Activated CD8-positive, alpha-beta memory T cell treated with anti-CD3 and anti-CD28 coated beads for 24 hours (primary cell): ENCODE results near the gene PRIM2.
"Not testable (repeated sequence)": the region's sequence is repeated elsewhere in the genome, so short reads cannot be mapped to it uniquely, and the experiment has no call there.

Experiments used
- DNase-seq: peaks from one replicate; pipeline ENCODE4 v3.0.0-alpha.2; 2020

The PRIM2 gene

DNA sequence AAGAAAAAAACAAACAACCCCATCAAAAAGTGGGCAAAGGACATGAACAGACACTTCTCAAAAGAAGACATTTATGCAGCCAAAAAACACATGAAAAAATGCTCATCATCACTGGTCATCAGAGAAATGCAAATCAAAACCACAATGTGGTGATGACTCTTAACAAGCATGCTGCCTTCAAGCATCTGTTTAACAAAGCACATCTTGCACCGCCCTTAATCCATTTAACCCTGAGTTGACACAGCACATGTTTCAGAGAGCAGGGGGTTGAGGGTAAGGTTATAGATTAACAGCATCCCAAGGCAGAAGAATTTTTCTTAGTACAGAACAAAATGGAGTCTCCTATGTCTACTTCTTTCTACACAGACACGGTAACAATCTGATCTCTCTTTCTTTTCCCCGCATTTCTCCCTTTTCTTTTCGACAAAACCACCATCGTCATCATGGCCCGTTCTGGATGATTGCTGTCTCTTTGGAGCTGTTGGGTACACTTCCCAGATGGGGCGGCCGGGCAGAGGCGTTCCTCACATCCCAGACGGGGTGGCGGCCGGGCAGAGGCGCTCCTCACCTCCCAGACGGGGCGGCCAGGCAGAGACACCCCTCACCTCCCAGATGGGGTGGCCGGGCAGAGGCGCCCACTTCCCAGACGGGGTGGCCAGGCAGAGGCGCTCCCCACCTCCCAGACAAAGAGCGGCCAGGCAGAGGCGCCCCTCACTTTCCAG is 7.2 kb upstream of the PRIM2 start:
- DNase-seq, result not testable (repeated sequence)

DNA sequence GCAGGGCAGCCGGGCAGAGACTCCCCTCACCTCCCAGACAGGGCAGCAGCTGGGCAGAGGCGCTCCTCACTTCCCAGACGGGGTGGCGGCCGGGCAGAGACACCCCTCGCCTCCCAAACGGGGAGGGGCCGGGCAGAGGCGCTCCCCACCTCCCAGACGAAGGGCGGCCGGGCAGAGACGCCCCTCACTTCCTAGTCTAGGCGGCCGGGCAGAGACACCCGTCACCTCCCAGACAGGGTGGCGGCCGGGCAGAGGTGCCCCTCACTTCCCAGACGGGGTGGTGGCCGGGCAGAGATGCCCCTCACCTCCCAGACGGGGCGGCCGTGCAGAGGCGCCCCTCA is 6.6 kb upstream of the PRIM2 start:
- DNase-seq, result no peak

DNA sequence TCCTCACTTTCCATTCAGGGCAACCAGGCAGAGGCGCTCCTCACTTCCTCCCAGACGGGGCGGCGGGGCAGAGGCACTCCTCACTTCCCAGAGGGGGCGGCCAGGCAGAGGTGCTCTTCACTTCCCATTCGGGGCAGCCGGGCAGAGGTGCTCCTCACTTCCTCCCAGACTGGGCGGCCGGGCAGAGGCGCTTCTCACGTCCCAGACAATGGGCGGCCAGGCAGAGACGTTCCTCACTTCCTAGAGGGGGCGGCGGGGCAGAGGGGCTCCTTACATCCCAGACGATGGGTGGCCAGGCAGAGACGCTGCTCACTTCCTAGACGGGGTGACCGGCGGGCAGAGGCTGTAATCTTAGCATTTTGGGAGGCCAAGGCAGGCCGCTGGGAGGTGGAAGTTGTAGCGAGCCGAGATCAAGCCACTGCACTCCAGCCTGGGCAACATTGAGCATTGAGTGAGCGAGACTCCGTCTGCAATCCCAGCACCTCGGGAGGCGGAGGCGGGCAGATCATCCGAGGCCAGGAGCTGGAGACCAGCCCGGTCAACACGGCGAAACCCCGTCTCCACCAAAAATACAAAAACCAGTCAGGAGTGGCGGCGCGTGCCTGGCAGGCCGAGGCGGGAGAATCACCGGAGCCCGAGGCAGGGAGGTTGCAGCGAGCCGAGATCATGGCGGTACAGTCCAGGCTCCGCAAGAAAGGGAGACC is 6.0 kb upstream of the PRIM2 start:
- not testable (repeated sequence) for DNase-seq

DNA sequence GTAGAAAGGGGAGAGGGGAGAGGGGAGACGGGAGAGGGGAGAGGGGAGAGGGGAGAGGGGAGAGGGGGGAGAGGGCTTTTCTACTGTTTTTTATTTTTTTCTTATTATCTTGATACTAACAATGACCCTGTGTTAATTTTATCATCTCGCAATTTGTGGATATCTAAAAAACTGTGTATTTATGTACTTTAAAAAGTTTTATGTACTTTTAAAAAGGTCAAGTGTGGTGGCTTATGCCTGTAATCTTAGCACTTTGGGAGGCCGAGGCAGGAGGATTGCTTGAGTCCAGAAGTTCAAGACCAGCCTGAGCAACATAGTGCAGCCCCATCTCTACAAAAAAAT is 5.5 kb upstream of the PRIM2 start:
- no peak for DNase-seq

DNA sequence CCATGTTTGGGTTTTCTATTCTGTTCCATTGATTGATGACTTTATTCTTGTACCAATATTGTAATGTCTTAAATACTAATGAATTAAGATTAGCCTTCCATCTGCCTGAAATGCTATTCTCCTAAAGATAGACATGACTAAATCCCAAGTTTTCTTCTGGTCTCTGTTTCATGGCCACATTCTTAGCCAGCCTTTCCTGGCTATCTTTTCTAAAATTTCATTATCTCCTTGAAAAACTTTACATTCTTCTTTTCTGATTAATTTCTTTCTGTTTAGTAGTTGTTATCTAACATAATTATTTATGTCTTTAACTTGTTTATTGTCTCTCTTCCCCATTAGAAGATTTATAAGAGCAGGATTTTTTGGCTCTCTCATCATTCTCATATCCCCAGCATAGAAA is 4.4 kb upstream of the PRIM2 start:
- DNase-seq, result no peak

DNA sequence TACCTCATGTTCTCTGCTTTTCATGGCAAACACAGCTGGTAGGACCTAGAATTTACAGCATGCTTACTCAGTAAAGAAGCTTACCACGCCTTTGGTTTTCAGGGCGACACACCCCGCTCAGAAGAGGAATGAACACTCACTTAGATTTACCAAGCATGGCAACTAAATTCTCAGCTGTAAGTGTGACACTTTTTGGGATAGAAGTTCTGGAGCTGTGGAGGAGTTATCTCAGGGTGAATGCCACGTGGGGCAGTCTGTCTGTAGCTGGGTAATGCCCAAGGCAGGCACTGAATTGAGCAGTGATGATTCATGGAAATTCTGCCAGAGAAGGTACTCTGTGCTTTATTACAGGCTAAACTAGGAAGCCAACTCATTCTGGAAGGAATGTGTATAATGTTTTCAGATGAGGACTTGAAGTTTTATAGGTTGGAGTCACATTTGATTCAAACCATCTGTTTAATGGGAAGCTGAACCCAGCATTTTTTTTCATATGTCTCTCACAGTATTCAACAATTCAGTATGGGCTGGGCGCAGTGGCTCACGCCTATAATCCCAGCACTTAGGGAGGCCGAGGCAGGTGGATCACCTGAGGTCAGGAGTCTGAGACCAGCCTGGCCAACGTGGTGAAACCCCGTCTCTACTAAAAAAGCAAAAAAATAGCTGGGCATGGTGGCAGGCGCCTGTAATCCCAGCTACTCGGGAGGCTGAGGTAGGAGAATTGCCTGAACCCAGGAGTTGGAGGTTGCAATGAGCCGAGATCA is 3.5 kb upstream of the PRIM2 start:
- DNase-seq, result no peak

DNA sequence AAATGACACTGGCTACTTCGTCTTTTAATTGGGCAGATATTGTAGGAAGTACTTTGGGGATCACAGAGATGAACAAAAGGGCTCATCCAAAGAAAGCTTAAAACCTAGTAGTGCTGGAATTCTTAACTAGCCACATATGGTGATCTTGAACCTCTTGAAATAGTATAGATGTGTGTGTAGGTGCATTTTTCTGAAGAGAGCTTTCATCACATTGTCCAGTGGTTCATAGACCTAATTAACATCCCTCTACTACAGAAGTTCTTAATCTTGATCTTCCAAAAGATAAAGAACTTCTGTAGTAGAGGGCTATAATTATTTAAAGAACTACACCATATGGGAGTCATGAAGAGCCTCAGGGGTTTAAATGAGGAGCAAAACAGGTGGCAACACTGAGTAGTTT is 2.3 kb upstream of the PRIM2 start:
- no peak for DNase-seq

DNA sequence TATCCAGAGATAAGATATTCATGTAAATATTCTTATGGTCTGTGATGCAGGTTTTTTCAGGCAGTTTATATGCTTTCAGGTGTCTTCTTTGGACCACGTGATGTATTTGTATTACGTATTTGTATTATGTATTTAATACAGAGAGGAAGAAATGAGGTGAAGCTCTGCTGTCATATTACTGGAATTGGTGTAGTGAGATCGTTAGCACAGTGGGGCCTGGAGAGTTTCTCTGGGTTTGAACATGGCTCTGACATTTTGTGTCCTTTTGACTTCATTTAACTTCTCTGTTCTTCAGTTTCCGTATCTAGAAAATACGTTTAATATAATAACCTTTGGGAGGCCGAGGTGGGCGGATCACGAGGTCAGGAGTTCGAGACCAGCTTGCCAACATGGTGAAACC is 1.6 kb upstream of the PRIM2 start:
- no peak for DNase-seq

DNA sequence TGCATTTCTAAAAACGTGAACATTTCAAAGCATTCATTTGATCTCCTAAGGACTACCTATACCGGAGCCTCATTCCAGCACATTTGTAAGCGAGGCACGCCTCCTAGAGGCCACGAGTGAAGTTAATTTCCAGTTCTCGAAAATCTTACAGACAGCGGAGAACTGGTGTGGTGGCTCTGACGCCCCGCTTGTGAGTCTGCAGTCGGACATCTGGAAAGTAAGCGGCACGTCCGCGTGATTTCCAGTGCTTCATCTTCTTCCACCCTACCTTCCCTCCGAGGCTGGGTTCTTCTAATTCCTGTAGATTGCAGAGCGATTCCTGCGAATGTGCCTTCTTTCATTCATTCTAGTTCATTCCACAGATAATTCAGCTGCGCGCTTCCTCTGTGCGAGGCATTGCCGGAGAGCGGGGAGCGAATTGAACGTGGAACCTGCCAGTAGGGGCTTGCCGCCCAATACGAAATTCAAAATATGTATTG is 810 bp upstream of the PRIM2 start:
- DNase-seq, result peak; percentile 90

DNA sequence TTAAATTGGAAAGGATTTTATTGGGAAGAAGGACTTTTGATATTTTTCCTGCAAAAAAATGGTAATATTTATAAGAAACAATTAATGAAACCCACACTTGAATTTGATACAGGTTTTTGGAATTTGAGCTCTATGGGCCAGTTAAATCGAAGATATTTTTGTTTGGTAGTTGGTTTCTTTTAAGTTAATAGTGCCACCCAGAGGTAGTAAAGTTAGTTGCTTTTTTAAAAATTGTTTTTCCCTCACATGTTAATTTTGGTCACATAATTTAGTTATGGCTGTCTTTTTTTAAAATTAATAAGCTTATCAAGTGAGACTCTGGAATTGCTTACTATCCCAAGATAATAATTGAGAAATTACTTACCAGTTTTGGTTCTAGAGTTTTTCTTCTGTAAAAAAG is 7.1 kb downstream of the PRIM2 start:
- no peak for DNase-seq

DNA sequence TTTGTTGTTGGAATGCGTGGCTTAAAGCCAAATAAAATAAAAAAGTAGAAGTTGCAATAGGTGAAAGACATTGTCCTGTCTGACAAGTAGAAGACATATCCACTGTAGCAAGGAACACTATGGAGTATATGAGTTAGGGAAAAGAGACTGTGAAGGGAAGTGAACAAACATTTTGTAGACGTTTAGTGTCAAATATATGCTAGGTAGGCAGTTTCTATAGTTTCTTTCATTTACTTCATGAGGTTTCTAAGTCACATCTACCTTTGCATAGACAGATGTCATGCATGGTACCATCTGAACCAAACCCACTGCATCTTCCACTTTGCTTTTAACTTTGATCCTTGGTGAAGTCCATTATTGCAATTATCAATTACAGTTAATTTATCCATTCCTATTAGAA is 9.9 kb downstream of the PRIM2 start:
- no peak for DNase-seq

DNA sequence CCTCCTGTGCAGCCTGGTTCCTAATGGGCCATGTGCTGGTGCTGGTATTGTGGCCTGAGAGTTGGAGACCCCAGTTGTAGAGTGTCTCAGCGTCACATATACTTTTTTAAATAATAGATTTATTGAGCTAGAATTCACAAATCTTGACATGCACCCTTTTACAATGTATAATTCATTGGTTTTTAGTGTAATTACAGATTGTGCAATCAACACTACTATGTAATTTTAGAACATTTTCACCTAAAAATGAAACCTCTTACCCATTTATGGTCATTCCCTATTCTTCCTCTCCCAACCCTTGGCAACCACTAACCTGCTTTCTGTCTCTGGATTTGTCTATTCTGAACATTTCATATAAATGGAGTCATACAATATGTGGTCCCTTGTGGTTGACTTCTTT is 10.6 kb downstream of the PRIM2 start:
- no peak for DNase-seq

DNA sequence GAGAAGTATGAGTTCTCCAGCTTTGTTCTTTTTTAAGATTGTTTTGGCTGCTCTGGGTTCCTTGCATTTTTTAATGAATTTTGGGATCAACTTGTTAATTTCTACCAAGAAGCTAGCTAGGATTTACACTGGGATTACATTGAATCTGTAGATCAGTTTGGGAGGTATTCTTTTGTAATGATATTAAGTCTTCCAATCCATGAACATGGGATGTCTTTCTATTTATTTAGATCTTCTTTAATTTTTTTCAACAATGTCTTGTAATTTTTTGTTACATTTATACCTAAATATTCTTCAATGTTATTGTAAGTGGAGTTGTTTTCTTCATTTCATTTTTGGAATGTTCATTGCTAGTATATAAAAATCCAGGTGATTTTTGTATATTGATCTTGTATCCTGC is 12.5 kb downstream of the PRIM2 start:
- DNase-seq, result no peak

DNA sequence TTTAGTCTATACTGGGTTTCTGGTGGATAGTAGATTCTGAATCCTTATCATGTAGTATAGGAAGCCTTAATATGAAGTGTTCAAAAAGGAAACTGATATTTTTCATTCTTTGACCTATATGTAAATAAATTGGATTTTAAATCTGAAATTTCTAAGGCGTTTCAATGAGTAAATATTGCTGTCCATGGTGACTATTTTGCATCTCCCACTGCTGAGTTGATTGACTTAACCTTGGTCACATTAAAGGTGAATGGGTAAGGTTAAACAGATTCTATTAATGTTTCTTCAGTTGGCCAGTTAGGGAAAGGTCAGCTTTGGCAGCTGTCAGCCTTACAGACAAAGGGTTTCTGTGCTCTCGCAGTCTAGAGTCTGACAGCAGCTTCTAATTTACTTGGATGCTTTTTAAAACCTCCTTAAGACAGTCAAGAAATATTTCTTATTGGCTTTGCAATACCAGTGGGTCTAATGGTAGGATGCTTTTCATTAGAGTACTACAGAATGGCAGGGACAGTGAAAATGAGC is 24.8 kb downstream of the PRIM2 start:
- no peak for DNase-seq

DNA sequence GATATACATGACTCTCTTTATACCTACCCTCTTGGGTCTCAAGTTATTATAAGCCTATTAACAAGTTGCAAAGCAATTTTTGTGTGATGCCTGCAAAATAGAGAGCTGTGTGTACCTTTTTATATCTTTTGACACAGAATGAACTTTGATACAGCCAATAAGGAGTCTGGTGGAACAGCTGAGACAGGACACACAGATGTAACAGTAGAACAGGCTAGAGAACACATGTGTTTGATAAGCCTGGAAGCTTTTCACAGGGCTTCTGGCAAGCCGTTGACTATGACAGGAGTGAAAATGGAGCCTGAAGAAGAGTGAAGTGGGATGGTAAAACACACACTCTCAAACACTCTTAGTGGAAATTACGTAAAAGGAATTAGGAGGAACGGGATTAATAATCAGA is 25.9 kb downstream of the PRIM2 start:
- not testable (repeated sequence) for DNase-seq

DNA sequence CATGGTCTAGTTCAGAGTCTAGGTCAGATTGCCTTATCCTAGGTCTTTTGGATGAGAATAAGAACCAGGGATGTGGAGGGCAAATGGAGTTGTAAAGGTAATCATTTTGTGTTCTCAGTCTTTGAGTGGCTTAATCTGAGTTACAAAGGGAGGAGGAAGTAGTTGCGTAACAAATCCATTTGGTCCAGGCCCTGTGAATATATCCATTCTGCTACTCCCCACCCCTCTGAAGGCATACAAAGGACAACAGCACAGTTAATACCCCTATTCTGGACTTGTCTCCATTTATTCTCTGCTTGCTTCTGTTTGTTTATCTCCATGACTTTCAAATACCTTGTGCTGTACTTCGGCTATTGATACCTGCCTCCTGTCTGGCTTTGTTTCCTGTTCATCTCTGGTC is 29.3 kb downstream of the PRIM2 start:
- not testable (repeated sequence) for DNase-seq

DNA sequence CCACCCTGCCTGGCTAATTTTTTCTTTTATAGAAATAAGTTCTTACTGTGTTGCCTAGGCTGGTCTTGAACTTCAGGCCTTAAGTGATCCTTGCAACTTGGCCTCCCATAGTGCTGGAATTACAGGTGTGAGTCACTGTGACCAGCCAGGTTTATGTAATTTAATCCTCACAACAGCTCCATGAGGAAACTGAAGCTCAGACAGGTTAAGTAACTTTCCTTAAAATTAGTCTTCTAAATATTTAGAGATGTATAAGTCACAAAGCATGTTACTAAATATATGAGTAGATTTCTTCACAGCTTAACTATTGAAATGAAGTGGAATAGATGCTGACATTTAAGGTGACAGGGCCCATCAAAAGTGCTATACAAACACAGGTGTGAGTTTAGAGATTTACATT is 30.2 kb downstream of the PRIM2 start:
- not testable (repeated sequence) for DNase-seq

DNA sequence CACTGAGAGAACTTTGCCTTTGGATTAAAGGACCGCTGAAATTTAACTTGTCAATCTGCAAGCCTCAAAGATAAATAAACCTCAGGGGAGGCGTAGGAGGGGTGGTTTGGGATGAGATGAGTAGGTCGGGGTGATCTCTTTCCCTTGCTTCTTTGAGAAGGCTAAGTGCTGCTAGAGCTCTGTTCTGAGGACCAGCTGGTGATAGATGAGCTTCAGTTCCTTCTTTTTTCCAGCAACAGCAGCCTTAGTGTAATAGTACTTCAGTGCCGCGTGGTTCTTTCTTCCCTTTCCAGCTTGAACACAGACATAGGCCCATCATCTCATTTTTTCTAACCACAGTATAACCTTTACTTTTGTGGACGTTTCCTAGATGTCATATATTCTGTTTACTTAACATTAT is 33.0 kb downstream of the PRIM2 start:
- DNase-seq, result not testable (repeated sequence)

DNA sequence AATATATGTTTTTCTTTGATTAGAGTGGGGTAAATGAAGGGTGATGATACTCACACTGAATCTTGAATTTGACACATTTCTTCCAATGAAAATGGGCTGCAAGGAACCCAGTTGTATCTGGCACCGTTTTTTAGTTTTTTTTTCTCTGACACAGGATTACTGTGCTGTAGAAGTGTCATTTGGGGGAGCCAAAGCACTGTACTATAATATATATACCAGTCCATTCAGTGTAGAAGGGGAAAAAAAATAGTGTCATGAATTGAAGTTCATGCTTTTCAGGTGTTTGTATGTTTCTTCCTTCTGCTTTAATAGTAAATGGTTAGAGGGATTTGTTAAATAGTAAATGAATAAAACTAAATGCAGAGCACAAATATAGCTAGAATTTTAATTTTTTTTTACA is 35.2 kb downstream of the PRIM2 start:
- not testable (repeated sequence) for DNase-seq

DNA sequence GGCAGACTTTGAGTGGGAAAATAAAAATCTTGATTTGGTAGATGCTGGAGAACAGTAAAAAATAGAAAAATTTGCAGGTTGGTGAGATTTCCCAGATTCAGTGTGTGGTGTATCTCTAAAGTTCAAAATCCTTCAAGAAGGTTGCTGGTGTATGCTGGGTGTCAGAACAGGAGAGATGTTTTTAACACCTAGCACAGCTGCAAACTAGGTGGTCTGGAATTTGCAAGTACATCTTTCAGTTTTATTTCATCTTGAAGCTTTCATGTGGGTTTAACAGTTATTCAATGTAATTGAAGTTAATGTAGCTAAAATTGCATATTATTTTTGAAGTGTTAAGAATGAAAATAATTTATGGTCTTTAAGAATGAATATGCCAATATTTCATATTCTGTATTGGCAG is 40.9 kb downstream of the PRIM2 start:
- not testable (repeated sequence) for DNase-seq

DNA sequence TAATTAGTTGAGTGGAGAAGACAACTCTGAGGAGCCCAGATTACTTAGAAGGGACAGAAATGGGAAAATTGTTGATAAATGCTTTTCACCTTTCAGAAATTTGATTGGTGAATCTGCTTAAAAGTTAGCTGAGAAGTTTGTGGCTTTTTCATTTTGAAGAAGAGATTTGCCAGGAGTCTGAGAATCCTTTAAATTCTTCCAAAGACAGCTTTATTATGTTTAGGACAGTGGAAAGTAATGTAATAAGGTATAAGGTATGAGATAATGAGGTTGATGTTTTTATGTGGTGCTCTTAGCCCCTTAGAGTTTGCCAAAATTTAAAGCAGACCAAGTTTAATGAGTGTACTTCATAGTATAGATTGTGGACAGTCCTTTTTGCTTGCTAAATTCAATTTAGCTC is 42.3 kb downstream of the PRIM2 start:
- DNase-seq, result not testable (repeated sequence)

DNA sequence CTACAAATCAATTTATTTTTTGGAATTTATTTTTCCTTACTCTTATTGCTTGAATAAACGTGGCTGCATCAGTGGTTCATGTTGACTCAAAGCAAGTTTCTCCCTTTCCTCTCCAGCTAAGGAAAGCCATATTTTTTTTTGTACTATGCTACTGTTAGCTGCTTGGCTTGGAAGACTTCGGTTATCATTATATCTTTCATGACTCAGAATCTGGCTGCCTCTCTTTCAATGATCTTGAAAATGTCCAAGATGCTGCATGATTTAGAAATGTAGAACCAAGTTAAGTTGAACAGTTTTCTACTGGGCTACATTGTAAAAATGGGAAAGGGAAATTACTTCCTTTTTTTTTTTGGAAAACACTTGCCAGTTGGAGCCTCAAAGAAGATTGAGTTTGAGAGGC is 44.9 kb downstream of the PRIM2 start:
- not testable (repeated sequence) for DNase-seq

DNA sequence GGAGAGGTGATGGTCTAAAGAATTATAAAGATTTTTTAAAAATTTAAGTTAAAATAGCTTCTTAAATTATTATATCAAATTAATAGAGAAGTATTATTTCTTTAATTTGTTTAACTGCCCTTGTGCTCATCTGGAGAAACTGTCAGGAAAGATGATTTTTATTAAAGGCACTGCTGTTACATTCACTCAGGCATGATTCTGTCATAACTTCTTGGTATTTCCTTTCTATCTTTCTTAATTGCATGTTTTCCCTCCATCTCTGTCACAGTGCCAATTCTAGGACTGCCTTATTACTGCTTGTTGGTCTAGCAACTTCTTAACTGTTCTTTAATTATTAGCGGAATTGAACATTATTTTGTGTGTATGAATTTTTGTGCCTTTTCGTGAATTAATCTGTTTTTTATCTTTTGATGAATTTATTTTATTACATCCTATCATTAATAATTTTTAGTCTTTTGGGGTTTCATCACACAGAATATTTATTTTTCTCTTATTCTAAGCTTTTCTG is 47.7 kb downstream of the PRIM2 start:
- not testable (repeated sequence) for DNase-seq
